LNCaP clone FGC (cell line): ENCODE data around the gene GPR157.
A peak's percentile ranks its signal among the peaks of the same experiment; 100 is the strongest.
"Not testable (repeated sequence)": the region's sequence is repeated elsewhere in the genome, so short reads cannot be mapped to it uniquely, and the experiment has no call there.

Source experiments
- DNase-seq: peaks from one replicate; pipeline ENCODE4 v3.0.0-alpha.2; 2011; ENCODE audit warnings: low read depth
- H3K4me3 ChIP-seq: 2 replicates; pipeline ENCODE4 v1.5.1; 2011; ENCODE audit warnings: mild to moderate bottlenecking, low read depth, low read length, control low read depth
- CTCF ChIP-seq: IDR thresholded peaks from 2 replicates; pipeline ENCODE4 v1.5.1; 2012; ENCODE audit warnings: mild to moderate bottlenecking; ENCODE audit not compliant: control insufficient read depth, insufficient read depth; ENCODE audit errors: extremely low read depth

Gene GPR157

GRCh38 chr1:9135073-9135836, 6.4 kb upstream of the GPR157 start:
- TF ChIP-seq CTCF = no peak
- DNase-seq = no peak
- no peak overlapping the region for H3K4me3 ChIP-seq

GRCh38 chr1:9133870-9134585, 5.1 kb upstream of the GPR157 start:
- H3K4me3 ChIP-seq = no peak overlapping the region
- DNase-seq = no peak
- no peak for TF ChIP-seq CTCF

GRCh38 chr1:9129266-9130041, 552 bp upstream of the GPR157 start:
- H3K4me3 ChIP-seq = peak overlapping the region; percentile 43
- DNase-seq = no peak
- no peak for TF ChIP-seq CTCF

GRCh38 chr1:9128166-9128519, 759 bp downstream of the GPR157 start:
- TF ChIP-seq CTCF = no peak
- H3K4me3 ChIP-seq = peak overlapping the region; percentile 82
- DNase-seq = no peak

GRCh38 chr1:9127395-9128165, 1.3 kb downstream of the GPR157 start:
- TF ChIP-seq CTCF = no peak
- no peak for DNase-seq
- peak overlapping the region; percentile 82 for H3K4me3 ChIP-seq

GRCh38 chr1:9126511-9126910, 2.4 kb downstream of the GPR157 start:
- no peak overlapping the region for H3K4me3 ChIP-seq
- peak; percentile 72 for DNase-seq
- no peak for TF ChIP-seq CTCF

- not testable (repeated sequence) for DNase-seq, H3K4me3 ChIP-seq
Observed at GRCh38 chr1:9125847-9126246, 3.1 kb downstream of the GPR157 start.
